ENCODE results near the gene MTRFR. TPM values are rescaled to one million over a fixed set of nuclear protein-coding genes. Genes with fewer than 3 reads are reported as not detected.
"Not testable (repeated sequence)": the region's sequence is repeated elsewhere in the genome, so short reads cannot be mapped to it uniquely, and the experiment has no call there.

Gene MTRFR
- total RNA-seq, result 10 to 100 TPM in 3 of 4 donors, 1 to 10 TPM in 1; 9.2 to 25.8 (median 12.9) TPM

GRCh38 chr12:123232807-123233504 lies at the start of gene MTRFR, which contains the start of gene MPHOSPH9:
MTRFR (plus strand) TSS chr12:123233436; CDS start chr12:123253675, 20,239 bp downstream.
MPHOSPH9 (minus strand) TSS chr12:123233141; CDS start chr12:123230364, 2,777 bp downstream.
- H3K9me3 ChIP-seq, result no peaks in the 10 kb centered on the region
- TF ChIP-seq POLR2AphosphoS5 (IDR thresholded peaks at IDR 0.05) (peak; percentile 98), EP300 (IDR thresholded peaks at IDR 0.05) (no peak), POLR2A (IDR thresholded peaks at IDR 0.05) (peak; percentile 97 to 99), CTCF (IDR thresholded peaks at IDR 0.05) (peak in 1 of 4 experiments; percentile 33)
- H3K4me1 ChIP-seq, result peaks cover 0 to 58% (median 11%) of the 10 kb centered on the region in 3 donors
- peak within 1 kb of the TSS; percentile 70 to 99 (median 92) for H3K27ac ChIP-seq
- ATAC-seq, result peak; percentile 99
- H3K4me3 ChIP-seq, result peak within 1 kb of the TSS; percentile 78 to 87
- H3K36me3 ChIP-seq, result peaks cover 0 to 4% of the 10 kb centered on the region in 2 donors
- 0% methylated on average over 3 to 4 of the region's 66 CpGs for WGBS, 2 donors (ENCODE audit: low coverage in 1 of 2)
- H3K27me3 ChIP-seq, result no peaks in the 10 kb centered on the region

- Histone ChIP-seq H3K4me3 (no peak overlapping the region), H3K27me3 (no peaks in the 10 kb centered on the region), H3K9me3 (no peaks in the 10 kb centered on the region), H3K27ac (no peak overlapping the region), H3K4me1 (no peaks in the 10 kb centered on the region), H3K36me3 (peaks cover 0 to 89% of the 10 kb centered on the region in 2 donors)
- 92 to 94% methylated on average over 4 to 6 of the region's 6 CpGs for WGBS, 2 donors (ENCODE audit: low coverage in 1 of 2)
- ATAC-seq, result no peak
- TF ChIP-seq EP300 (IDR thresholded peaks at IDR 0.05) (no peak), POLR2AphosphoS5 (IDR thresholded peaks at IDR 0.05) (no peak), CTCF (IDR thresholded peaks at IDR 0.05) (no peak), POLR2A (IDR thresholded peaks at IDR 0.05) (no peak)
Measured at GRCh38 chr12:123187637-123188036, 45.6 kb upstream of the MTRFR start.

- no peaks in the 10 kb centered on the region for H3K4me1 ChIP-seq
- 85 to 97% methylated on average over 2 to 3 of the region's 3 CpGs for WGBS, 2 donors (ENCODE audit: low coverage in 1 of 2)
- H3K4me3 ChIP-seq, result no peak overlapping the region
- TF ChIP-seq POLR2A (IDR thresholded peaks at IDR 0.05), result no peak
- TF ChIP-seq CTCF (IDR thresholded peaks at IDR 0.05), result no peak
- TF ChIP-seq EP300 (IDR thresholded peaks at IDR 0.05), result no peak
- TF ChIP-seq POLR2AphosphoS5 (IDR thresholded peaks at IDR 0.05), result no peak
- no peak for ATAC-seq
- H3K9me3 ChIP-seq, result no peaks in the 10 kb centered on the region
- H3K27ac ChIP-seq, result no peak overlapping the region
- H3K36me3 ChIP-seq, result peaks cover 3 to 61% of the 10 kb centered on the region in 2 donors
- H3K27me3 ChIP-seq, result no peaks in the 10 kb centered on the region
Measured at GRCh38 chr12:123199936-123200335, 33.3 kb upstream of the MTRFR start.

GRCh38 chr12:123200414-123200813 lies 32.8 kb upstream of the MTRFR start:
- no peak for ATAC-seq
- no peaks in the 10 kb centered on the region for H3K4me1 ChIP-seq

GRCh38 chr12:123206794-123207193 lies 26.4 kb upstream of the MTRFR start:
- not testable (repeated sequence) for H3K4me3 ChIP-seq, H3K27me3 ChIP-seq, H3K4me1 ChIP-seq, H3K27ac ChIP-seq, ATAC-seq, H3K9me3 ChIP-seq
- 46 to 80% methylated on average over 1 to 3 of the region's 3 CpGs for WGBS, 2 donors (ENCODE audit: low coverage in 1 of 2)
- H3K36me3 ChIP-seq, result peaks cover 3 to 87% of the 10 kb centered on the region in 2 donors

More at GRCh38 chr12:123200414-123200813, 32.8 kb upstream of the MTRFR start:
- Histone ChIP-seq H3K4me3 (no peak overlapping the region), H3K27ac (no peak overlapping the region), H3K9me3 (no peaks in the 10 kb centered on the region), H3K27me3 (no peaks in the 10 kb centered on the region), H3K36me3 (peaks cover 3 to 61% of the 10 kb centered on the region in 2 donors)
- TF ChIP-seq POLR2AphosphoS5 (IDR thresholded peaks at IDR 0.05) (no peak), POLR2A (IDR thresholded peaks at IDR 0.05) (no peak), CTCF (IDR thresholded peaks at IDR 0.05) (no peak), EP300 (IDR thresholded peaks at IDR 0.05) (no peak)
- 87 to 89% methylated on average over 7 of the region's 7 CpGs for WGBS, 2 donors (ENCODE audit: low coverage in 1 of 2)

- H3K4me1 ChIP-seq, H3K27ac ChIP-seq, H3K9me3 ChIP-seq, H3K4me3 ChIP-seq, H3K27me3 ChIP-seq, ATAC-seq: not testable (repeated sequence)
- H3K36me3 ChIP-seq, result peaks cover 0 to 83% of the 10 kb centered on the region in 2 donors
- 91 to 97% methylated on average over 4 to 5 of the region's 7 CpGs for WGBS, 2 donors (ENCODE audit: low coverage in 1 of 2)
Measured at GRCh38 chr12:123207815-123208214, 25.4 kb upstream of the MTRFR start.

Measured in gastroesophageal sphincter (tissue), 4 donors.